GM19467 (cell line): ENCODE results near the gene DPT.
"Not testable (repeated sequence)": the region's sequence is repeated elsewhere in the genome, so short reads cannot be mapped to it uniquely, and the experiment has no call there.

Experiments used
- ATAC-seq: cut with Tn5 transposase; IDR thresholded peaks from one replicate; pipeline ENCODE4 v1.9.1; 2021; ENCODE audit warnings: mild to moderate bottlenecking, moderate library complexity; ENCODE audit not compliant: unreplicated experiment

The DPT gene

DNA sequence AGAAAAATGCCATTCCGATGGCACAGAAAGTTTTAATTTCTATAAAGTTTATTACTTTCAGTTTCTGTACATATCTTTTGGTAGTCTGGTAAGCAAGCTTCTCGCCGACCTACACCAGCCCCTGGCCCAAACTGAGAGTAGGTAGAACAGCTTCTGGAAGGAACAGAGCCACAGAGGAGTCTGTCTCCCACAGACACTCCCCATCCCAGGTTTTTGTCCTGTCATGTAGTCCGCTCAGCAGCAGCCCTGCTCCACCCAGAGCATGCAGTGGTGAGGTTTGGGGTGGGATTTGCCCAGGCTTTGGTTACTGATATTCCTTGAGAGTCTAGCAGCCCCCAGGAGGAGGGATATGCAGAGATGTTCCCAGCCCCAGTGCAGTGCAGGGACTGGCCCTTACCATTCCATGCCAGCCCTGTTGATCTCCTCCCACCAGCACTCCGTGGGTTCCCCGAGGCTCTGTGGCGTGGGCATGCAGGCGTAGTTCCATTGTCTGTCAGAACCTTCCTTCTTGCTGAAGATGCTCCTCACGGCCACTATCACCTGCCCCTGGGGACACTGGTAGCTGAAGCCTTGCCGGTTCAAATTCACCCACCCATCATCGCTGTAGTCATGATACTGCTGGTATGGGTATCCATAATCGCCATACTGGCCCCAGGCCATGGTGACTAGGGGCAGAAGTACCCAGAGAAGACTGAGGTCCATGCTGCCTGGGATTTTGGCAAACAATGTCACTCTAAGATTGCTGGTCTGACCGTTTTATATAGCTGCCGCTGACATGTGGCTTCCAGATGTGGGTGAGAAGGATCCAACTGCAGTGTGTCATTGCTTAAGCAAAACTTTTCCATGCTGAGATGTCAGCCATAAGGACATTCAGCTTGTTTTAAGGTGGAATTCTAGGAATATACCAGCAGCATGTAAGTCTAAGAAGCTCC, at the start of gene DPT:
DPT (minus strand) TSS at position 734 of the 932 bp plus-strand sequence; CDS start at position 702, 32 bp downstream.
- ATAC-seq, result no peak

GRCh38 chr1:168775366-168775765, 46.4 kb upstream of the DPT start:
- ATAC-seq, result no peak

DNA sequence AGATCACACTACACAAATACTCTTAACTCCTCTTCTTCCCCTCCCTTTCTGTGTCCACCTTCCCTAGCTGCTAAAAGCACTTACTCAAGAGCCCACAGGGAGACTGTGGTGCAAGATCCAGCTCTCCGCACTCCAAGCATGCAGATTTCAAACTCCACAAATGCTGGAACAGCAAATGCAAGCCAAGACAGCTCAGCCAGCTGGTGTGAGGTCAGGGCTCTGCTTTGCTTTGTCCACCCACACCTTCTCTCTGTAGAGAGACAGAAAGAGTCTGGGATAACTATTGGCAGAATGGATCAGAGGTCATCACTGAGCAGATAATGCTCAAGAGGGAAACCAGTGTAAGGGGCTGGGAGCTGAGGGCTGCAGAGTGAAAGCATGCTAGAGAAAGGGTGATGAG, 45.2 kb upstream of the DPT start:
- ATAC-seq, result no peak

- ATAC-seq, result no peak
Observed at GRCh38 chr1:168772428-168773060, 43.5 kb upstream of the DPT start.

- ATAC-seq, result no peak
Observed at GRCh38 chr1:168771104-168771630, 42.2 kb upstream of the DPT start.

DNA sequence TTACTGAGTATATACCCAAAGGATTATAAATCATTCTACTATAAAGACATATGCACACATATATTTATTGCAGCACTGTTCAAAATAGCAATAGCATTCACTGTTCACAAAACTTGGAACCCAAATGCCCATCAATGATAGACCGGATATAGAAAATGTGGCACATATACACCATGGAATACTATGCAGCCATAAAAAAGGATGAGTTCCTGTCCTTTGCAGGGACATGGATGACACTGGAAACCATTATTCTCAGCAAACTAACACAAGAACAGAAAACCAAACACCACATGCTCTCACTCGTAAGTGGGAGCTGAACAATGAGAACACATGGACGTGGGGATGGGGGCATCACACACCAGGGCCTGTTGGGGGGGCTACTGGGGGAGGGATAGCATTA, 40.9 kb upstream of the DPT start:
- ATAC-seq, result not testable (repeated sequence)

- ATAC-seq, result no peak
Observed at GRCh38 chr1:168767894-168768584, 39.0 kb upstream of the DPT start.

DNA sequence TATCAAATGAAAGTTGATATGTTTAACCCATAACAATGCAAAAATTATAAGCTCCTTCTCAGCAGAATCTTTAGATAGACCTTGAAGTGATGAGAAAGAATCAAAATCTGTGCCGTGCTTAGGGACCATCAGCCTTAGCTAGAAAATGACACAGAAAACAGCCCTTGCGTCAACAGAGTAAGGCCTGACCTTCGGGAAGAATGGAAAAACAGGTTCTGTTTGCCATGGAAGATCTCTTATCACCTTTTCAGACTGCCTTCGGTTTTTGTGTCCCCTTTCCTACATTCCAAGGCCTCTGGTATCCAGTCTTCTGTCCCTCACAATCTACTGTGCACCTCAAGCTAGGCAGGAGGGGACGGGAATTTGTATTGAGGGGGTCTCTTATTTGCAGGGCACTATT, 37.6 kb upstream of the DPT start:
- ATAC-seq, result no peak

DNA sequence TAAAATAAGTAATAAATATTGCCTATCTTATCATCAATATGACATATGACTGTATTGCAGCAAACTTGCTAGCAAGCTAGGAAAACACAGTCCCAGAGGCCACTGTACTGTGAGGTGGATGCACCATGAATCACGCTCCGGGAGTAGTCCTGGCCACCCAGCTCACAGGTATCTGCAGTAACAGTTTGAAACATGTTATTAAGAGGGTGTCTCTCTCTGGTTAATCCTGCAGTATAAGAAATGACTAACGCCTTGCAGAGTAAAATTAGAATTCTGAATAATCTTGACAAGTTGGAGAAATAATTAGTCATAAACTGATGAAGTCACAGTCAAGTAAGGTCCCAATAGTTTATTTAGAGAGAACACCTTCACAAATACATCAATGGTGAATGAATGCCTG, 34.0 kb upstream of the DPT start:
- no peak for ATAC-seq

DNA sequence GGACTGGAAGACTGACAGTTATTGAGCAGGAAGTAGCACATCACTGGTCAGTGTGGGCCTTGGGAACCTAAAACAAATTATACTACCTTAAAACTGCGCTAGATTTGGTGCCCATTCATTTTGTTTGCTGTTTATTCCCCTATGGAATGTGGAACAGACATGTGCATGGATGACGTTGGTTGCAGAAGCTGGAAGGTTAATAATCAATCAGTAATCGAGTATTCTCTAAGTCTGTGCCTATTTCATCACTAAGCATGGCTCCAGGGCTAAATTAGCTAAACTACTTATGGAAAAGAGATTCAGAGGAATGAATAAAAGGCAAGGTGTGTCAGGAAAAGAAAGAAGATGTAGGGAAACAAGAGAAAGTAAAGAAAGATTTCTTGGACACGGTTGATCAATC, 33.5 kb upstream of the DPT start:
- no peak for ATAC-seq

DNA sequence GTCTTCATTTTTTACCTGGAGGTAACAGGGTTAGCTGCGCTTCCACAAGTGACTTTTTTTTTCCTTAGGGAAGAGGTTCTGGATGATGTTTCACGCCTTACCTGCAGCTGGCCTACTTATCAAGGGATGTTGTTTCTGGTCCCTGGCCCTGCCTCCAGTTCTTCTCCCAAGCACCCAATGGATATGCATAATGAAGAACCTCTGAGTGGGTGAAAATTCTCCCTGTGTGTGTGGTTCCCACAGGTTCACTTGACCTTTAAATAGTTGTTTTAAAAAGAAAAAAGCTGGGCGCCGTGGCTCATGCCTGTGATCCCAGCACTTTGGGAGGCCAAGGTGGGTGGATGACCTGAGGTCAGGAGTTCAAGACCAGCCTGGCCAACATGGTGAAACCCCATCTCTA, 31.8 kb upstream of the DPT start:
- no peak for ATAC-seq

DNA sequence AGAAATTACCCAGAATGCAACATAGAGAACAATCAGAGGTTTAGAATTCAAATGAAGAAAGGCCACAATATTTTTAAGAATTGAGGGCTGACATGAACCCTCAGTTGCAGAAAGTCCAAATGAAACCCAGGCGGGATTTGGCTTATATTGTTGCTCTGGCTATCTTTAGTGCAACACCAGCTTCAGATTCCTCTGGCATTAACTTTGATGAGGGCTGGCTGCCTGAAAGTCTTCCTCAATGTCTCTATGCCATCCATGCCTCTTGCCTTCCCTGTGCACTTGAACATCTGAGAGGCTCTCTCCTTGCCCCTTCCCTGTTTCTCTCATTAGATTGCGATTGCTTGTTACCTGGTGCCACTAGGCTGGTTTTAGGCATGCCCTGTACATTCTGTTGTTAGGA, 31.2 kb upstream of the DPT start:
- no peak for ATAC-seq

GRCh38 chr1:168759077-168759476, 30.1 kb upstream of the DPT start:
- ATAC-seq, result no peak

- no peak for ATAC-seq
Observed at GRCh38 chr1:168758503-168758902, 29.5 kb upstream of the DPT start.

GRCh38 chr1:168755800-168756418, 26.9 kb upstream of the DPT start:
- ATAC-seq, result no peak

DNA sequence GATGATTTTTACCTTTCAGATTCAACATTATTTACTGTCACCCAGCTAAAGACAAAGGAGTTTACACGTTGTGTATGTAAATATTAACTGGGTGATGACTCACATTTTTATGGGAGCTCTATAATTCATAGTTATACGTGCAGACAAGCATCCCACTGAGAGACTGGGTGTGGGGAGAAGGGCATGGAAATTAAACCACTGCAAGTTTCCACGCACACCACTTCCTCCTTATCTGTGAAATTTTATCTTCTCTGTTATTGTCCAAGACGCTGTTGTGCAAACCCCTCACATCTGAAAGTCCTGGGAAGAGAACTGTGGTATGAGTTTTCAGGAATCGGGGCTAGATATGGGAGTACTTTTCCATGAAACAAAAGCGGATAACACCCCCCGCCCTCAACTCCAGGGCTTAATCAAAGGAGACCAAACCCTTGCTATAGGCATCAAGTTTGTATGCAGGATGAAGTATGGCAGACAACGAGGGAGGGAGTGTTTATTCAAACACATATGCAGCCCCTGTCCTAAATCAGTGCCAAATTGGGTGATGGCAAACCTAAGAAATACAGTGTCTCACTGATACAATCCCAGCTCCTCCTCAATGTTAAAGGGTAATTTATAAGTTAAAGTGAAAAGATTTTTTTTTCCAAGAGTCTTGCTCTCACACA, 23.3 kb upstream of the DPT start:
- ATAC-seq, result no peak

GRCh38 chr1:168751195-168751650, 22.2 kb upstream of the DPT start:
- ATAC-seq, result no peak

- ATAC-seq, result no peak
Observed at GRCh38 chr1:168742994-168743650, 14.1 kb upstream of the DPT start.

- no peak for ATAC-seq
Observed at GRCh38 chr1:168742386-168742785, 13.4 kb upstream of the DPT start.

DNA sequence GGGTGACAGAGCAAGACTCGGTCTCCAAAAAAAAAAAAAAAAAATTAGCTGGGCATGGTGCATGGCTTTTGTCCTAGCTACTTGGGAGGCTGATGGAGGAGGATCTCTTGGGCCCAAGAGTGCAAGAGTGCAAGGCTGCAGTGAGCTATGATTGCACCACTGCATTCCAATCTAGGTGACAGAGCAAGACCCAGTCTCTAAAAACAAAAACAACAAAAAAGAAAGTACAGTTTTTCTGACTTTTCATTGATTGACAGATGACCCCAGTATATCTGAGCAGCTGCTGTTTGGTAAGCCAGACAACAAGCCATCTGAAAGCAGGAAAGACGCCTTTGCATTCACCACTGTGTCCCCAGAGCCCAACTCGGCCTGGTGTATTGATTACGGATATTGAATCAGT, 10.9 kb upstream of the DPT start:
- no peak for ATAC-seq
